Measurements from ENCODE around the gene PRKAR2A. TPM values are rescaled to one million over a fixed set of nuclear protein-coding genes. Genes with fewer than 3 reads are reported as not detected.

Gene PRKAR2A
- total and polyA plus RNA-seq, 2 experiments from 2014 or later: 15.7 to 172 TPM

DNA sequence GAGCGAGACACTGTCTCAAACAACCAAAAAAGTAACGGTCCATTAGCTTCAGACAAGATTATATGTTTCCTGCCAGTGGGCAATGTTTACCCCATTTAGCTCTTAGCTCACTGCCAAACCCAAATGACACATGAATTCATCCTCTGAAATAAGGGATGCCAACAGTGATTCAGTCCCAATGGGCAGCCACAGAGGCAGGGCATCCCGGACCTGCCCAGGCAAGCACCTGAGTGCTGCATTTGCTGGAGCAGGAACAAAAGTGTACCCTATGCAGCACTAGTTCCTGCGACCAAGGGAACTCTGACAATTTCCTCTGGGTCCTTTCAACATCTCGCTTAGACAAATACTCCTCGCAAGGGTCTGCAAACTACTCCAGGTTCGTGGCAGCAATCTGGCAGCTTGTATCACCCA, 138.6 kb downstream of the PRKAR2A start:
- Histone ChIP-seq H3K36me3 (peaks cover 24% of the 10 kb centered on the region), H3K4me1 (ENCODE audit: low read depth) (no peaks in the 10 kb centered on the region), H3K27ac (no peak overlapping the region), H3K9me3 (ENCODE audit: low read depth) (no peaks in the 10 kb centered on the region), H3K4me3 (no peak overlapping the region), H3K27me3 (no peaks in the 10 kb centered on the region)
- no peak for DNase-seq (ENCODE audit: low read depth in 1 of 2, low spot score in 1 of 2)
- no peak for TF ChIP-seq CTCF (IDR thresholded peaks at IDR 0.05; ENCODE audit: low read depth, low read length)

DNA sequence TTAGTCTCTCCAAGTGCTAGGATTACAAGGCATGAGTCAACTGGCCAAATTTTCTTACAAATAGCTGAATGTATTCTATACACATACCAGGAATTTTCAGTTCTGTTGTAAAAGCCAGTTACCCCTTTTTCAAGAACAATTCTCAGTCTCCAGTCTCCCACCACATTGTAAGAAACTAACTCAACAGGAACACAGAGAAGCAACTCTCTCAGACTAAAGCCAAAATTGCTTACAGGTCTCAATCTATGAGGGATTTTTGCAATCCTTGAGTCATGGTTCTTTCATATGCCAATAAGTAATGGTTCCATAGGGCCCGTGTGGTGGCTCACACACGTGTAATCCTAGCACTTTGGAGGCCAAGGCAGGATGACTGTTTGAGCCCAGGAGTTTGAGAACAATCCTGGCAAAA, 139.2 kb downstream of the PRKAR2A start:
- no peaks in the 10 kb centered on the region for H3K27me3 ChIP-seq
- no peak overlapping the region for H3K4me3 ChIP-seq
- H3K27ac ChIP-seq: peak overlapping the region; percentile 36
- TF ChIP-seq CTCF (IDR thresholded peaks at IDR 0.05; ENCODE audit: low read depth, low read length): no peak
- no peaks in the 10 kb centered on the region for H3K4me1 ChIP-seq (ENCODE audit: low read depth)
- no peaks in the 10 kb centered on the region for H3K9me3 ChIP-seq (ENCODE audit: low read depth)
- peak in 1 of 2 donors; percentile 20 for DNase-seq (ENCODE audit: low read depth in 1 of 2, low spot score in 1 of 2)
- peaks cover 22% of the 10 kb centered on the region for H3K36me3 ChIP-seq

DNA sequence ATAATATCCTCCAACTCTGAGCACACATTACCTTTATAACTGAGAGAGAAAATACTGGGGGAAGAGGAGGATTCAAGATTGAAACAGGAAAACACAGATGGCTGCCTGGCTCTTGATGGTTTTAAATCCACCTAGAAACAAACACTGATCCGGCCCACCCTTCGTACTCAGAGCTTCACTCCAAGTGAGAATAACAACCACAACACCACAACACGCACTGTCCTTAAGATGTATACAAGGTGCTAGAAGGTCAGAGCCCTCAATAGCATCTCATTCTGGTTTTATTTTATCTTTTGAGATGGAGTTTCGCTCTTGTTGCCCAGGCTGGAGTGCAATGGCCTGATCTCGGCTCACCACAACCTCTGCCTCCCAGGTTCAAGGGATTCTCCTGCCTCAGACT, 140.5 kb downstream of the PRKAR2A start:
- Histone ChIP-seq H3K27ac (no peak overlapping the region), H3K4me1 (ENCODE audit: low read depth) (no peaks in the 10 kb centered on the region), H3K4me3 (no peak overlapping the region), H3K27me3 (no peaks in the 10 kb centered on the region), H3K9me3 (ENCODE audit: low read depth) (no peaks in the 10 kb centered on the region), H3K36me3 (peaks cover 18% of the 10 kb centered on the region)
- DNase-seq (ENCODE audit: low read depth in 1 of 2, low spot score in 1 of 2): no peak
- TF ChIP-seq CTCF (IDR thresholded peaks at IDR 0.05; ENCODE audit: low read depth, low read length): no peak

DNA sequence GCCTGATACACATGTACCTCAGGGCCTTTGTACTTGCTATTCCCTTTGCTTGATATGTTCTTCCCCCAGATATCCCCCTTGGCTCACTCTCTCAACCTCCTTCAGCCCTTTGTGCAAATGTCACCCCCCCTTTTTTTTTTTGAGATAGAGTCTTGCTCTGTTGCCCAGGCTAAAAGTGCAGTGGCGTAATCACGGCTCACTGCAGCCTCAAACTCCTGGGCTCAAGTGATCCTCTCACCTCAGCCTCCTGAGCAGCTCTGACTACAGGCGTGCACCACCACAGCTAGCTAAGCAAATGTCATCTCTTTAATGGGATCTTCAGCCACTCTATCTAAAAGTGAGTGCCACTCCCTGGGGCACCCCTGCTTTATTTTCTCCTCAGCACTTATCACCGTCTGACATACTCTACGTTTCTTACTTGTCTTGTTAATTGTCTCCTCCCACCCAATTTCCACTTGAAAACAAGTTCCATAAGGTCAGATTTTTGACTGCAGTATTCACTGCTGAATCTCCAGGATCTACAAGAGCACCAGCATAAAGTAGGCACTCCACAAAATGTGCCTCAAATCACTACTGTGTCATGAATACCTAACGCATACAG, 145.3 kb downstream of the PRKAR2A start:
- Histone ChIP-seq H3K36me3 (peaks cover 10% of the 10 kb centered on the region), H3K9me3 (ENCODE audit: low read depth) (no peaks in the 10 kb centered on the region), H3K27ac (peak overlapping the region; percentile 61), H3K4me1 (ENCODE audit: low read depth) (peaks cover 3% of the 10 kb centered on the region), H3K27me3 (no peaks in the 10 kb centered on the region), H3K4me3 (no peak overlapping the region)
- TF ChIP-seq CTCF (IDR thresholded peaks at IDR 0.05; ENCODE audit: low read depth, low read length): no peak
- no peak for DNase-seq (ENCODE audit: low read depth in 1 of 2, low spot score in 1 of 2)

DNA sequence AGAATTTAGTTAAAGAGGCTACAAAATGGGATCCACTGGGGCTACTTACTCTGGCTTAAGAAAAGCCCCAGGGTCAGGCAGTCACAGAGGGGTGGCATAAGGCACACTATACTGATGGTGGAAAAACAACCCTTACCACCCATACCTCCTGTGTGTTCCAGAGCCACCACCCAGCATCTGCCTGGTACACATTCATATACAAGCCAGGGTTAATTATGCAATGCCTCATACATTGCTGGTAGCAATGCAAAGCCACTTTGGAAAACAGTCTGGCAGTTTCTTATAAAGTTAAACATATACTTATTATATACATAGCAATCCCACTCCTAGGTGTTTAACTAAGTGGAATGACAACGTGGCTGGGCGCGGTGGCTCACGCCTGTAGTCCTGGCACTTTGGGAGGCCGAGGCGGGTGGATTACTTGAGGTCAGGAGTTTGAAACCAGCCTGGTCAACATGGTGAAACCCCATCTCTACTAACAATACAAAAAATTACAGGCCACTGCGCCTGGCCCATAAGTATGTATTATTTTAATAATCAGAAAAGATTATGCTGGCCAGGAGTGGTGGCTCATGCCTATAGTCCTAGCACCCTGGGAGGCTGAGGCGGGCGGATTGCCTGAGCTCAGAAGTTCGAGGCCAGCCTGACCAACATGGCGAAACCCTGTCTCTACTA, 146.8 kb downstream of the PRKAR2A start:
- H3K4me3 ChIP-seq: no peak overlapping the region
- TF ChIP-seq CTCF (IDR thresholded peaks at IDR 0.05; ENCODE audit: low read depth, low read length): no peak
- H3K36me3 ChIP-seq: peaks cover 5% of the 10 kb centered on the region
- no peaks in the 10 kb centered on the region for H3K9me3 ChIP-seq (ENCODE audit: low read depth)
- peak overlapping the region; percentile 43 for H3K27ac ChIP-seq
- H3K4me1 ChIP-seq (ENCODE audit: low read depth): peaks cover 3% of the 10 kb centered on the region
- H3K27me3 ChIP-seq: no peaks in the 10 kb centered on the region
- no peak for DNase-seq (ENCODE audit: low read depth in 1 of 2, low spot score in 1 of 2)
